GM12872 (cell line): ENCODE results near the gene RTBDN.

Source experiments
- TF ChIP-seq, protein P1 (sequence below): IDR thresholded peaks from 3 replicates; pipeline ENCODE4 v1.5.1; 2011; ENCODE audit warnings: low read depth, mild to moderate bottlenecking, low read length, moderate library complexity; ENCODE audit not compliant: insufficient read depth

Gene RTBDN

DNA sequence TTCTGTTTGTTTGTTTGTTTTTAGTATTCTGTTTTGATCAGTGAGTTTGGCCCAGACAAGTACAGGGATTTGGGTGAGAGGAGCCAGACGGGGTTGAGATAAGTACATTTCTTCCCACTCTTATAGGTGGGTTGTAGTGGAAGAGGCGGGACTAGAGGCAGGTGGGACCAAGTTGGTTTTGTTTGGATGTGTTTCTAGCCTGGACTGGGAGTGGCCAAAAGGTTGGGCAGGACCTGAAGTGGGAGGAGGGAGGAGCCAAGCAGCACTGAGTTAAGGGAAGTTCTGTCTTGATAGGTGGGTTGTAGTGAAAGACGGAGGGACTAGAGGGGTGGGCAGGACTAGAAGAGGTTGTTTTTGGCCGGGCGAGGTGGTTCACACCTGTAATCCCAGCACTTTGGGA, 37.9 kb upstream of the RTBDN start:
- TF ChIP-seq, protein P1, sequence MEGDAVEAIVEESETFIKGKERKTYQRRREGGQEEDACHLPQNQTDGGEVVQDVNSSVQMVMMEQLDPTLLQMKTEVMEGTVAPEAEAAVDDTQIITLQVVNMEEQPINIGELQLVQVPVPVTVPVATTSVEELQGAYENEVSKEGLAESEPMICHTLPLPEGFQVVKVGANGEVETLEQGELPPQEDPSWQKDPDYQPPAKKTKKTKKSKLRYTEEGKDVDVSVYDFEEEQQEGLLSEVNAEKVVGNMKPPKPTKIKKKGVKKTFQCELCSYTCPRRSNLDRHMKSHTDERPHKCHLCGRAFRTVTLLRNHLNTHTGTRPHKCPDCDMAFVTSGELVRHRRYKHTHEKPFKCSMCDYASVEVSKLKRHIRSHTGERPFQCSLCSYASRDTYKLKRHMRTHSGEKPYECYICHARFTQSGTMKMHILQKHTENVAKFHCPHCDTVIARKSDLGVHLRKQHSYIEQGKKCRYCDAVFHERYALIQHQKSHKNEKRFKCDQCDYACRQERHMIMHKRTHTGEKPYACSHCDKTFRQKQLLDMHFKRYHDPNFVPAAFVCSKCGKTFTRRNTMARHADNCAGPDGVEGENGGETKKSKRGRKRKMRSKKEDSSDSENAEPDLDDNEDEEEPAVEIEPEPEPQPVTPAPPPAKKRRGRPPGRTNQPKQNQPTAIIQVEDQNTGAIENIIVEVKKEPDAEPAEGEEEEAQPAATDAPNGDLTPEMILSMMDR = no peak

DNA sequence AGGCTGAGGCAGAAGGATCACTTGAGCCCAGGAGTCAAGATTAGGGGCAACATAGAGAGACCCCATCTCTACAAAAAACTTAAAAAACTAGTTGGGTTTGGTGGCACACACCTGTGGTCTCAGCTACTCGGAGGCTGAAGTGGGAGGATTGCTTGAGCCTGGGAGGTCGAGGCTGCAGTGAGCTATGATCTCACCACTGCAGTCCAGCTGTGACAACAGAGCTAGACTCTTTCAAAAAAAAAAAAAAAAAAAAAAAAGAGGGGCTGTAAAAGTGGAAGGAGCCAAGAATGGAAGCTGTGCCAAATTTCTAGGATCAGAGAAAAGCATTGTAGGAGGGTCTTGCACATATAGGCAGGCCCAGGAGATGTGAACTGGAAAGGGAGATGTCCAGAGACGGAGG, 37.3 kb upstream of the RTBDN start:
- TF ChIP-seq, protein P1 = no peak

GRCh38 chr19:12868540-12869112, 34.2 kb upstream of the RTBDN start:
- TF ChIP-seq, protein P1 = no peak

GRCh38 chr19:12867120-12868099, 33.0 kb upstream of the RTBDN start:
- TF ChIP-seq, protein P1 = 0 out of 3 replicates have a peak, but pooled peaks have one; percentile 19

GRCh38 chr19:12866416-12867119, 32.2 kb upstream of the RTBDN start:
- TF ChIP-seq, protein P1 = no peak

DNA sequence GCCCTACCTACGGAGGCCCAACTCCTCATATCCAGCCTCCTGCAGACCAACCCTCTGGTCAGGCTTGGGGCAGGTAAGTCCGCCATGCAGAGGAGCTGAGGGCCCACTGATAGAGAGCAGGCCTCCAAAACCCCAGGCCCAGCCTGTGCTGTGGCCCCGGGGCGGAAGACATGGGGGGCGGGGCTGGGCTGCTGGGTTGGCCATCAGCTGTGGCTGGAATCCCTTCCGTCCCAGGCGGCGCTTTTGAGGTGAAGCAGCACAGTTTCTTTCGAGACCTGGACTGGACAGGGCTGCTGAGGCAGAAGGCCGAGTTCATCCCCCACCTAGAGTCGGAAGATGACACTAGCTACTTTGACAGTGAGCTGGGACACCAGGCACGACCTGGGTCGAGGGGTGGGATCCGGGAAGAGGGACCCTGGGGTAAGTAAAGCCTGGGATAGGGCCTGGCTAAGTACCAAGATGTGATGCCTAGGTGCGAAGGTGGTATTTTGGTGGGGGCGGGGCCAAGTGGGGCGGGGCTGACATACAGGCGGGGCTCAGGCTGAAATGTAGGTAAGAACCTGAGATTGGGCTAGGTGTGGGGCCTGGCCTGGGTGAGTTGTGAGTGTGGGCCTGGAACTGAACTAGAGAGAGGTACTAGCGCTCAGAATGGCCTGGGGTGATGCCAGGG, 31.5 kb upstream of the RTBDN start:
- TF ChIP-seq, protein P1 = no peak
